Measurements from ENCODE around the gene DDAH2. TPM values are rescaled to one million over a fixed set of nuclear protein-coding genes. Genes with fewer than 3 reads are reported as not detected.
"Not testable (repeated sequence)": the region's sequence is repeated elsewhere in the genome, so short reads cannot be mapped to it uniquely, and the experiment has no call there.

The DDAH2 gene
- total RNA-seq, 8 experiments from 2014 or later, result 15.5 to 168 (median 120) TPM

DNA sequence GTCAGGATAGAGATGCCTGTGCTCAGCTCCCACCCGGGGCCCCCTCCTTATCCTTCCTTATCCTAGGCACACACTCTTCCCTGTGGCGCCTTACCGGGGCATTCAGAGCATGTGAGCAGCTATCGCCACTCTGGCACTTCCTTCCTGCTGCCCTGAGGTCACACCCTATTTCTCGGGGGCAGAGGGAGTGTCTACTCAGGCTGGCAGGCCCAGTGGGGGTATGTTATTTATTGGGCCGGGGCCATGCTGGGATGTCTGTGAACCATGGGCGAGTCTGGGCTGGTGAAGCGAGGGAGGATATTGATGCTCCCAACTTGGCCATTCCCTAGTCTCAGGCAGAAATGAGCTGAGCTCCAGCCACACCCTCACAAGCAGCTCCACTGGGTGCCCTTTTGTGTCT lies 17.9 kb downstream of the DDAH2 start:
- Histone ChIP-seq H3K4me1 (replicated peaks in 1 of 2) (peaks cover 9 to 12% of the 10 kb centered on the region in 2 donors), H3K4me3 (no peak overlapping the region), H3K27ac (no peak overlapping the region)
- ATAC-seq (replicated peaks in 6 of 8), result no peak
- WGBS, 10 experiments, result 53 to 87% (median 68%) methylated on average over 3 to 4 of the region's 8 CpGs; no CpG with 5 or more reads in 7 of the 10 experiments
- in situ Hi-C loops (cut with MboI; ENCODE audit: low pct_unique_long_range_greater_than_20kb in 2 of 9, low sequenced_read_pairs in 9 of 9, unreplicated experiment in 9 of 9), result no loop called here

DNA sequence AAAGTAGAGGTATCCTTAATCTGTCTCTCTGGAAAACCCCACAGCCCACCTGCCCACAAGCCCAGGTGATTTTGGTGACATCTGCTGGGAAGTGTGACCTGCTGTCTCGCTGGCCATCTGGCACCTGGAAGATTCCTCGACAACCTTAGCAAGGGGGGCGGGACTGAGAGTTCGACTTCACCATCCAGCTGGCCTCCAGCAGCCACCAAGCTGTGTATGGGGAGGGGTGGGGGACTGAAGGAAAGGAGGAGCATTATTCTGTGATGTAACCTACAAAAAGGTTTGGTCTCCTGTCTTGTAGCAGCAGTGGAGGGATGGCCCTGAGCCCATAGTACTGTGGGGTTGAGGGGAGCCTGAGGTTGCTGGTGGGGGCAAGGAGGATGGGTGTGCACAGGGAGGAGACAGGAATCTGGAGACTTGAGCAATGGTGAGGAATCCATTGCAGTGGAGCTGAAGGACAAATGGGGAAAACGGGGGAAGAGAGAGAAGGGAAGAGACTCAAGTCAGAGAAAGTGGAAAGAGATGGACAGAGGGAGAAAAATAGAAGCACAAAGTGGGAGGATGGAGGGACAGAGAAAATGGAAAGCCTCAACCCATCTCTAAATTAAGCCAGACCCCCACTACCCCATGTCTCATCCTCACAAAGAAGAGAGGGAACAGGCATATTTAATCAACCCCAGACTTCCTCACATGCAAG lies 18.4 kb downstream of the DDAH2 start:
- no peak overlapping the region for H3K27ac ChIP-seq
- ATAC-seq (replicated peaks in 6 of 8), result no peak
- H3K4me3 ChIP-seq, result no peak overlapping the region
- WGBS, 10 experiments, result 0 to 71% (median 50%) methylated on average over 1 to 3 of the region's 5 CpGs; no CpG with 5 or more reads in 5 of the 10 experiments
- in situ Hi-C loops (cut with MboI; ENCODE audit: low pct_unique_long_range_greater_than_20kb in 2 of 9, low sequenced_read_pairs in 9 of 9, unreplicated experiment in 9 of 9), result no loop called here
- H3K4me1 ChIP-seq (replicated peaks in 1 of 2), result peaks cover 9 to 12% of the 10 kb centered on the region in 2 donors

DNA sequence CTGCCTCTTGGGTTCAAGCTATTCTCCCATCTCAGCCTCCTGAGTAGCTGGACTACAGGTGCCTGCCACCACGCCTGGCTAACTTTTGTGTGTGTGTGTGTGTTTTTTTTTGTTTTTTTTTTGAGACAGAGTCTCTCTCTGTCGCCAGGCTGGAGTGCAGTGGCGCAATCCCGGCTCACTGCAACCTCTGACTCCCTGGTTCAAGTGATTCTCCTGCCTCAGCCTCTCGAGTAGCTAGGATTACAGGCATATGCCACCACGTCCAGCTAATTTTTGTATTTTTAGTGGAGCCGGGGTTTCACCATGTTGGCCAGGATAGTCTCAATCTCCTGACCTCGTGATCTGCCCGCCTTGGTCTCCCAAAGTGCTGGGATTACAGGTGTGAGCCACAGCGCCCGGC lies 19.9 kb downstream of the DDAH2 start:
- H3K4me1 ChIP-seq (replicated peaks in 1 of 2); H3K27ac ChIP-seq; in situ Hi-C loops (cut with MboI; ENCODE audit: low pct_unique_long_range_greater_than_20kb in 2 of 9, low sequenced_read_pairs in 9 of 9, unreplicated experiment in 9 of 9); H3K4me3 ChIP-seq; ATAC-seq (replicated peaks in 6 of 8): not testable (repeated sequence)
- WGBS, 10 experiments, result 67 to 100% (median 90%) methylated on average over 3 to 6 of the region's 11 CpGs; no CpG with 5 or more reads in 6 of the 10 experiments

DNA sequence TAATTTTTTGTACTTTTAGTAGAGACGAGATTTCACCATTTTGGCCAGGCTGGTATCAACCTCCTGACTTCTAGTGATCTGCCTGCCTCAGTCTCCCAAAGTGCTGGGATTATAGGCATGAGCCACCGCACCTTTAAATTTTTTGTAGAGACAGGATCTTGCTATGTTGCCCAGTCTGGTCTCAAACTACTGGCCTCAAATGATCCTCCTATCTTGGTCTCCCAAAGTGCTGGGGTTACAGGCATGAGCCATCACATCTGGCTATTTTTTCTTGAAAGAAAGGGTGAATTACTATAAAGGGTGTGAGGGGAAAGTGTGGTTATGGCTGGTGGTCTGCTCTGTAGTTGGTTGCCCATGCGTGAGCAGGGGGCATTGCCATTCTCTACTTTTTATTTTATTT lies 20.9 kb downstream of the DDAH2 start:
- no peak for ATAC-seq (replicated peaks in 6 of 8)
- Histone ChIP-seq H3K27ac (no peak overlapping the region), H3K4me1 (replicated peaks in 1 of 2) (no peaks in the 10 kb centered on the region), H3K4me3 (no peak overlapping the region)
- in situ Hi-C loops (cut with MboI; ENCODE audit: low pct_unique_long_range_greater_than_20kb in 2 of 9, low sequenced_read_pairs in 9 of 9, unreplicated experiment in 9 of 9), result no loop called here
- 33 to 100% (median 80%) methylated on average over 1 to 3 of the region's 3 CpGs; no CpG with 5 or more reads in 3 of the 10 experiments for WGBS, 10 experiments

DNA sequence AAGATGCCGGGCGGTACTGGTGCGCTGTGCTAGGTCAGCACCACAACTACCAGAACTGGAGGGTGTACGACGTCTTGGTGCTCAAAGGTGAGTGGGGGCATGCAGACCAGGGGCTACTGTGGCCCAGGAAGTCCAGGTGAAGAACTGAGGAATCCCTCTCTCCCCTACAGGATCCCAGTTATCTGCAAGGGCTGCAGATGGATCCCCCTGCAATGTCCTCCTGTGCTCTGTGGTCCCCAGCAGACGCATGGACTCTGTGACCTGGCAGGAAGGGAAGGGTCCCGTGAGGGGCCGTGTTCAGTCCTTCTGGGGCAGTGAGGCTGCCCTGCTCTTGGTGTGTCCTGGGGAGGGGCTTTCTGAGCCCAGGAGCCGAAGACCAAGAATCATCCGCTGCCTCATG lies 21.4 kb downstream of the DDAH2 start:
- in situ Hi-C loops (cut with MboI; ENCODE audit: low pct_unique_long_range_greater_than_20kb in 2 of 9, low sequenced_read_pairs in 9 of 9, unreplicated experiment in 9 of 9), result no loop called here
- no peak for ATAC-seq (replicated peaks in 6 of 8)
- Histone ChIP-seq H3K27ac (no peak overlapping the region), H3K4me1 (replicated peaks in 1 of 2) (no peaks in the 10 kb centered on the region), H3K4me3 (no peak overlapping the region)
- 68 to 83% methylated on average over 2 to 6 of the region's 10 CpGs; no CpG with 5 or more reads in 8 of the 10 experiments for WGBS, 10 experiments

DNA sequence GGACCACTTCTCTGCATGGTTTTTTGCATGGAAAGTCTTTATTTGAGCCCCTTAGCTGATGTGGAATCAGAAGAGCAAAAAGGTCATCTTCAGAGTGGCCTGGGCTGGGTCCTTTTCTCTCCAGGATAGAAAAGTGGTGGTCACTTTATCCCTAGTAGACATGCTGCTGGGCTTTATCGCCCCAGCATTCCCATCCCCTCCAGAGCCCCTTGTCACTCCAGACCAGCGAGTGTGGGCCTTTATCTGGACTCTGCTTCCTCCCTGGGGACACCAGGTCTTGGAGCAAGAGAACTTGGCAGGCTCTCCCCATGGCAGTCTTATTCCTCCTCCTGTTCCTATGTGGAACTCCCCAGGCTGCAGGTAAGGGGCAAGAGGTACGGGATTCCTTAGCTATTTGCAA lies 22.5 kb downstream of the DDAH2 start, which contains the start of gene LY6G6F:
Gene LY6G6F, plus strand, starts transcription at position 268 of the 400 bp plus-strand sequence. Its CDS starts 41 bp downstream, at position 309.
- no peak for ATAC-seq (replicated peaks in 6 of 8)
- Histone ChIP-seq H3K27ac (no peak within 1 kb of the TSS), H3K4me1 (replicated peaks in 1 of 2) (peaks cover under 1 to 4% of the 10 kb centered on the region in 2 donors), H3K4me3 (no peak within 1 kb of the TSS)
- WGBS, 10 experiments, result 20 to 86% (median 57%) methylated on average over 1 to 2 of the region's 3 CpGs; no CpG with 5 or more reads in 5 of the 10 experiments
- in situ Hi-C loops (cut with MboI; ENCODE audit: low pct_unique_long_range_greater_than_20kb in 2 of 9, low sequenced_read_pairs in 9 of 9, unreplicated experiment in 9 of 9), result no loop called here

DNA sequence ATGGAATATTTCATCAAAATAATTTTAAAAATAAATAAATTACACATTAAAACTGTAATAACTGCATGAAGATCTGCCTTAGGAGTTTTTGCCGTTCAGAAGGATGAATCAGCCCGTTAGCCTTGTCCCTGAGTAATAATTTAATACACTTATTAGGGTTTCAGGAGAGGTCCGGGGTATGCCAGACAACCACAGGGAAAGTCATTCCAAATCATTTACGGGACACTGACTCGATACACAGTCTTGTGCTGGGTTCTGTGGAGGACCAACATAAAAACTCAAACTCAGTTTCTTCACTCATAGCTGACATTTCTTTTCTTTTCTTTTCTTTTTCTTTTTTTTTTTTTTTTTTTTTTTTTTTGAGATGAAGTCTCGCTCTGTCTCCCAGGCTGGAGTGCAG lies 23.2 kb downstream of the DDAH2 start:
- Histone ChIP-seq H3K4me3 (no peak overlapping the region), H3K4me1 (replicated peaks in 1 of 2) (peaks cover 8 to 10% of the 10 kb centered on the region in 2 donors), H3K27ac (no peak overlapping the region)
- in situ Hi-C loops (cut with MboI; ENCODE audit: low pct_unique_long_range_greater_than_20kb in 2 of 9, low sequenced_read_pairs in 9 of 9, unreplicated experiment in 9 of 9), result no loop called here
- no peak for ATAC-seq (replicated peaks in 6 of 8)
- WGBS, 10 experiments, result 37 to 100% (median 89%) methylated on average over 3 to 6 of the region's 6 CpGs; no CpG with 5 or more reads in 1 of the 10 experiments

DNA sequence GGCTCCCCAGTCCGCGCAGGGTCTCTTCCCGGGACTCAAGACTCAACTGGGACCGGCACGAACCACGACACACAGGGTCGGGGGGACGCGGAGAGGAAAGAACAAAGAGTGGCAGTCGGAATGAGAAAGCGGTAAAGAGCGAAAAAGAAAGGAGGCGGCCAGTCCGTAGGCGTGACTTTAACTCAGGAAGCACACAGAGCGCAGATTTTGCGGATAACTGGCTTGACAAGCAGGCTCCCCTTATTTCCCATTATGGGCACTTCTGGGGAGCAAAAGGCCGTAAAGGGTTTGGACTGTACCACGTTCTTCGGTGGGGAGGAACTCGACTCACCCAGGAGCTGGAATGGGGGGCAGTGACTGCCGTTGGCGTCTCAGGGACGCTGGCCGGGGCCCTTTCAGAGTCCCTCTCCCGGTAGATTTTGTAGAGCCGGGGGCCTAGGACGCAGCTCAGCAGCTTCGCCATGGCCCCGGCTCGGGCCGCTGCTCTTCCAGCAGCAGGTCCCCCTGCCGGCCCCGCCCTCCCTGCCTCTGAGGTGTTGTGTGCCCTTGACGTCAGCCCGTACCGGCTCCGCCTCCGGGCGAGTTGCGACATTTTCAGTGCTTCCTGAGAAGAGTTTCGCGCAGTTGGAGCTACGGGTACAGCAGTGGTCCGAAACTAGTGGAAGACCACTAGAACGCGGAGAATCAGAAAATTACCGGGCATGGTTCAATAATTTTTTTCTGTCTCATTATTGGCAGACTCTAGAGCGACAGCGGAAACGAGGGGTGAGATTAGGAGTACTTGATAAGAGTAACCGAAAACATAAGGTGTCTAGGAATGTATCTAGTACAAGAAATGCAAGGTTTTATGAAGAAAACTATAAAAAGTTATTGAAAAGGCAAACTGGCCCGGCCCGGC lies 26.0 kb downstream of the DDAH2 start, which contains the start of gene ABHD16A:
Gene ABHD16A, minus strand, starts transcription at position 506 of the 898 bp plus-strand sequence. Its CDS starts 43 bp downstream, at position 463.
- H3K4me3 ChIP-seq, result peak within 1 kb of the TSS; percentile 67 to 93 (median 85)
- H3K4me1 ChIP-seq (replicated peaks in 1 of 2), result peaks cover 10% of the 10 kb centered on the region in 2 donors
- 0 to 7% (median 2%) methylated on average over 3 to 37 of the region's 54 CpGs for WGBS, 10 experiments
- in situ Hi-C loops (cut with MboI; ENCODE audit: low pct_unique_long_range_greater_than_20kb in 2 of 9, low sequenced_read_pairs in 9 of 9, unreplicated experiment in 9 of 9), result no loop called here
- H3K27ac ChIP-seq, result peak within 1 kb of the TSS; percentile 92 to 95
- peak; percentile 94 to 98 (median 96) for ATAC-seq (replicated peaks in 6 of 8)

DNA sequence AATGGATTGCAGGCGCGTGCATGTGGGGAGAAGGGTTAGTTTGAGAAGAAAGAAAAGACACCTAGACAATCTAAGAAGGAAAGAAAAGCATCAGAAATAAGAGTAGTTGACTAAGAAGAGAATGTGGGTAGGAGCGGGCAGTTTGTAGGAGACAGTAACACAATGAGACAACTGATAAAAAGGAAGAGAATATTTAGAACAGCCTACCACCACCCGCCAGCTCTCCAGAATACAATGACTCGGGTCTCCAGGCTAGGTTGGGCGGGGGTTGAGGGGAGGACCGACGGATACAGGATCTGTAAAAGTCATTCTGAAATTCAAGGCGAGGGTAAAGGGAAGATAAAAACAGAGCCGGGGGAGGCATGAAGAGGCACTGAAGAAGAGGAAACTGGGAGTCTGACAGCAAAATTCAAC lies 26.7 kb downstream of the DDAH2 start:
- Histone ChIP-seq H3K27ac (peak overlapping the region; percentile 92 to 95), H3K4me3 (peak overlapping the region; percentile 67 to 93 (median 85)), H3K4me1 (replicated peaks in 1 of 2) (peaks cover 10% of the 10 kb centered on the region in 2 donors)
- 0 to 7% (median 0%) methylated on average over 4 to 10 of the region's 10 CpGs for WGBS, 10 experiments
- in situ Hi-C loops (cut with MboI; ENCODE audit: low pct_unique_long_range_greater_than_20kb in 2 of 9, low sequenced_read_pairs in 9 of 9, unreplicated experiment in 9 of 9), result no loop called here
- peak; percentile 2 to 18 (median 6) for ATAC-seq (replicated peaks in 6 of 8)

DNA sequence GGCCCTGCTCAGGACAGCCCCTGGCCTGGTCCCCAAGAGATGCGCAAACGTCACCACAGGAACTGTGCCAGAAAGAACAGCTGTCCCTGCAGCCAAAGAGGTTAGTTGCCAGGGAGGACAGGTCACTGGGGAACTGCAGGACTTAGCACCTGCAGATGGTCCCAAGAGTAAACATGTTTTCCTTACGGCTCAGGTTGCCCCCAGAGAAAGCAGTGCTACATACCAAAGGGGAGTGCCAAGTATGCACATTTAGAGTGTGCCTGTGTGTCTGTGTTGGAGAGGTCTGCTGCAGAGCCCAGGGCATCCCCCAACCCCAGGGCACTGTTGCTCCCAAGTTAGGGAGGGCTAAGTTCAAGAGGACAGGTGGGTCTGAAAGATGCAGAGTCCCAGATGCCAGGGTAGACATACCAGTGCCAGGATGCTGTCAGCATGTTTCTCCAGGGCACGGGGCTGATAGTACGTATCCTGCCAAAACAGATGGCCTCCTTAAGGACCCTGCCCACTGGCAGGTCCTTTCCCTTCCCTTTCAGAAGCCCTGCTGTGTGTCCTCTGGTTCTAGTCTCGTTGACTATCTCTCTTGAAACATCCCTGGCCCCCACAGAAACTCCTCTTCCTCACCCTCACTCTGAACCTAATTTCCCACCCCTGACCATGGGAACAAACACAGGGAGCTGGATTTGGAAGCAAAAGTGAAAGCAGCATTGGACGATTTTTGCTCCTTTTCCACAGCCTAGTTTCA lies 27.3 kb downstream of the DDAH2 start:
- peak overlapping the region in 1 of 2 donors; percentile 95 for H3K27ac ChIP-seq
- H3K4me1 ChIP-seq (replicated peaks in 1 of 2), result peaks cover 10% of the 10 kb centered on the region in 2 donors
- H3K4me3 ChIP-seq, result peak overlapping the region; percentile 67 to 93 (median 85)
- 0 to 56% (median 10%) methylated on average over 1 to 6 of the region's 7 CpGs for WGBS, 10 experiments
- in situ Hi-C loops (cut with MboI; ENCODE audit: low pct_unique_long_range_greater_than_20kb in 2 of 9, low sequenced_read_pairs in 9 of 9, unreplicated experiment in 9 of 9), result no loop called here
- peak in 4 of 8 experiments; percentile 3 to 31 (median 4) for ATAC-seq (replicated peaks in 6 of 8)

DNA sequence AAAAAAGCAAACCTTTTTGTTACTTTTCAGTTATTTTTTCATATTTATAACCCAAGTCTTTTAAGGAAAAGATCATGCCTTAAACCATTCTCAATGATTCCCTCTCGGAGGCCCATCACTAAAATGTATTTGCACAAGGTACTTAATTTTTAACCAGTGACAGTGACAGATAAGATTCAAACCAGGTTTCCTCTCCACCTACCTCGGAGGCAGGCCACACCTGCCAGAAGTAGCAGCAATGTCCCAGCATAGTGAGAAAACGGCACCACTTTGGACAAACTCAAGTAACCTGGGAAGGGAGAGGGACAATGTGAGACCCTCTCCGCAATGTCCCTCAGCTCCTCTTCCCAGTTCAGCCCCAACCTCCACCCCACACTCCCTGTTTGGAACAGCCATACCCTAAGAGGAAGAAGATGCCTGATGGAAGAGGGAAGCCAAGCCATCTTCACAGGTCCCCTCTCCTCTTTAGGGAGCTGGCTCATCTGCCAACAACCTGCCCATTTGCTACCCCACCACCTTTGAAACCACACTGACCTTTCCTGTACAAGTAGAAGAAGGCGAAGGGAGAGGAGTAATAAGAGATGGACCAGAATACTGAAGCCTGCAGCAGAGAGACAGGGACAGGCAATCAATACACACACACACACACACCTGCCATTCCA lies 28.2 kb downstream of the DDAH2 start:
- WGBS, 10 experiments, result 81 to 100% (median 93%) methylated on average over 1 to 4 of the region's 5 CpGs; no CpG with 5 or more reads in 3 of the 10 experiments
- in situ Hi-C loops (cut with MboI; ENCODE audit: low pct_unique_long_range_greater_than_20kb in 2 of 9, low sequenced_read_pairs in 9 of 9, unreplicated experiment in 9 of 9), result no loop called here
- no peak for ATAC-seq (replicated peaks in 6 of 8)
- Histone ChIP-seq H3K4me3 (no peak overlapping the region), H3K4me1 (replicated peaks in 1 of 2) (peaks cover 10% of the 10 kb centered on the region in 2 donors), H3K27ac (no peak overlapping the region)

DNA sequence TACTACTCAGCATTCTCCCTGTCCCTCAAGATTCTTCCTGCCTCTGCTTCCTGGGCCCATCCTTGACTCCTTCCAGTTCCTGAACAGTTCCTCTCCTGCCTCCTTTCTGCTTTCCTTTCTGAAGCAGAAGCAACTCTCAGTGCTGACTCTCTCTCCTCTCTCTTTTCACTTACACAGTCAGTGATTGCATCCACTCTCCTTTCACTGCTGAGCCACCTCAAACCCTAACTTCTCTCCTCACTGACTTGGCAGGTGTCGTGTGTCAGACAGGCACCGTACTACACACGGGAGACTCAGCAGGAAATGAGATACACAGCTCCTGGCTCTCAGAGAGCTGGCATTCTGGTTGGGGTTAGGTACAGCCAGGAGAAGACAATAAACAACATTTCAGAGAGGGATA lies 31.5 kb downstream of the DDAH2 start:
- in situ Hi-C loops (cut with MboI; ENCODE audit: low pct_unique_long_range_greater_than_20kb in 2 of 9, low sequenced_read_pairs in 9 of 9, unreplicated experiment in 9 of 9), result loop anchor here in 1 of 9 experiments (25.0 kb wide), 1 partner anchor 265 kb away; the partner anchor contains the start of genes DXO, NELFE and SKIC2
- Histone ChIP-seq H3K27ac (no peak overlapping the region), H3K4me1 (replicated peaks in 1 of 2) (peaks cover 10% of the 10 kb centered on the region in 2 donors), H3K4me3 (no peak overlapping the region)
- 20 to 100% (median 73%) methylated on average over 1 to 3 of the region's 3 CpGs; no CpG with 5 or more reads in 5 of the 10 experiments for WGBS, 10 experiments
- ATAC-seq (replicated peaks in 6 of 8), result no peak
